Measurements from ENCODE around the gene DNAJC27. TPM values are rescaled to one million over a fixed set of nuclear protein-coding genes. Genes with fewer than 3 reads are reported as not detected.

The DNAJC27 gene
- total RNA-seq, 1 donor from 2014 or later = 14.6 TPM

- no peak for DNase-seq (ENCODE audit: low spot score)
These were observed 45.5 kb downstream of the DNAJC27 start for GRCh38 chr2:24926220-24926601.

GRCh38 chr2:24925815-24926214 is 45.9 kb downstream of the DNAJC27 start:
- DNase-seq (ENCODE audit: low spot score) = no peak

- DNase-seq (ENCODE audit: low spot score) = no peak
These were observed 47.0 kb downstream of the DNAJC27 start for GRCh38 chr2:24924732-24925131.

- DNase-seq (ENCODE audit: low spot score) = no peak
These were observed 47.5 kb downstream of the DNAJC27 start for GRCh38 chr2:24924266-24924665.

- no peak for DNase-seq (ENCODE audit: low spot score)
These were observed 48.6 kb downstream of the DNAJC27 start for GRCh38 chr2:24923106-24923505.

- no peak for DNase-seq (ENCODE audit: low spot score)
These were observed 49.2 kb downstream of the DNAJC27 start for GRCh38 chr2:24922556-24922955.

GRCh38 chr2:24920809-24921441 is 50.8 kb downstream of the DNAJC27 start:
- DNase-seq (ENCODE audit: low spot score) = no peak

- DNase-seq (ENCODE audit: low spot score) = no peak
These were observed 51.5 kb downstream of the DNAJC27 start, which contains the start of gene ADCY3 for GRCh38 chr2:24920098-24920808. Gene ADCY3, minus strand, starts transcription at chr2:24920237. Its CDS starts 1,250 bp downstream, at chr2:24918987.

- DNase-seq (ENCODE audit: low spot score) = no peak
These were observed 52.2 kb downstream of the DNAJC27 start for GRCh38 chr2:24919506-24920097.

- DNase-seq (ENCODE audit: low spot score) = no peak
These were observed 52.7 kb downstream of the DNAJC27 start for GRCh38 chr2:24919037-24919505.

GRCh38 chr2:24918326-24919036 is 53.3 kb downstream of the DNAJC27 start:
- no peak for DNase-seq (ENCODE audit: low spot score)

GRCh38 chr2:24917731-24918325 is 53.9 kb downstream of the DNAJC27 start:
- DNase-seq (ENCODE audit: low spot score) = no peak

- no peak for DNase-seq (ENCODE audit: low spot score)
These were observed 54.7 kb downstream of the DNAJC27 start for GRCh38 chr2:24917086-24917485.

- DNase-seq (ENCODE audit: low spot score) = no peak
These were observed 56.0 kb downstream of the DNAJC27 start for GRCh38 chr2:24915796-24916195.

GRCh38 chr2:24915175-24915574 is 56.6 kb downstream of the DNAJC27 start:
- DNase-seq (ENCODE audit: low spot score) = no peak

- DNase-seq (ENCODE audit: low spot score) = no peak
These were observed 57.0 kb downstream of the DNAJC27 start for GRCh38 chr2:24914713-24915112.

GRCh38 chr2:24913911-24914310 is 57.8 kb downstream of the DNAJC27 start:
- DNase-seq (ENCODE audit: low spot score) = no peak

GRCh38 chr2:24912986-24913385 is 58.8 kb downstream of the DNAJC27 start:
- DNase-seq (ENCODE audit: low spot score) = no peak

GRCh38 chr2:24912523-24912922 is 59.2 kb downstream of the DNAJC27 start:
- no peak for DNase-seq (ENCODE audit: low spot score)

GRCh38 chr2:24910245-24910644 is 61.5 kb downstream of the DNAJC27 start:
- no peak for DNase-seq (ENCODE audit: low spot score)

- no peak for DNase-seq (ENCODE audit: low spot score)
These were observed 62.1 kb downstream of the DNAJC27 start for GRCh38 chr2:24909555-24910177.

Data from ureter (tissue), 1 donor.